A549 (cell line): ENCODE results near the gene SSTR3. TPM values are rescaled to one million over a fixed set of nuclear protein-coding genes. Genes with fewer than 3 reads are reported as not detected.

ENCODE experiments used
- BHLHE40 ChIP-seq: IDR thresholded peaks from 2 replicates; pipeline ENCODE4 v1.6.1; 2012; ENCODE audit warnings: low read depth, low read length, inconsistent platforms
- CBX2 ChIP-seq: fragments of 200-600 bp; sonication (generic); IDR thresholded peaks from 2 replicates; pipeline ENCODE4 v1.6.1; 2016; ENCODE audit warnings: low read depth, mild to moderate bottlenecking, borderline replicate concordance
- CBX8 ChIP-seq: fragments of 200-600 bp; sonication (generic); IDR thresholded peaks from 2 replicates; pipeline ENCODE4 v1.6.1; 2016
- CEBPB ChIP-seq, 2 experiments: fragments of >200 bp in 1 of 2; sonication (Bioruptor Twin) in 1 of 2; formaldehyde crosslinking in 1 of 2; IDR thresholded peaks; 2 replicates each; pipeline ENCODE4 v1.6.1; 2012 to 2016
- CHD2 ChIP-seq: fragments of 150-350 bp; IDR thresholded peaks from 2 replicates; pipeline ENCODE4 v1.6.1; 2014; ENCODE audit warnings: low read length; ENCODE audit not compliant: partially characterized antibody
- CHD4 ChIP-seq: fragments of 200-600 bp; sonication (generic); IDR thresholded peaks from 2 replicates; pipeline ENCODE4 v1.6.1; 2016; ENCODE audit warnings: antibody characterized with exemption, mild to moderate bottlenecking, borderline replicate concordance
- EP300 ChIP-seq, 2 experiments: fragments of >200 bp; sonication (Bioruptor Twin); formaldehyde crosslinking; IDR thresholded peaks; 2 replicates in 1 of 2; 3 replicates in 1 of 2; pipeline ENCODE4 v1.6.1; 2016 to 2017
- ESRRA ChIP-seq: fragments of 150-350 bp; IDR thresholded peaks from 2 replicates; pipeline ENCODE4 v1.6.1; 2014; ENCODE audit warnings: mild to moderate bottlenecking, low read length, borderline replicate concordance
- FOSB ChIP-seq: fragments of 250-450 bp; sonication (Bioruptor Pico); IDR thresholded peaks from 2 replicates; pipeline ENCODE4 v1.5.0; 2020; ENCODE audit warnings: mild to moderate bottlenecking, moderate library complexity
- FOSL2 ChIP-seq, 2 experiments: fragments of 450-650 bp in 1 of 2; fragments of >200 bp in 1 of 2; sonication (Bioruptor Twin) in 1 of 2; formaldehyde crosslinking; IDR thresholded peaks; 2 replicates each; pipeline versions ENCODE4 v1.5.0 to v1.6.1; 2016 to 2020; ENCODE audit warnings: mild to moderate bottlenecking in 1 of 2, moderate library complexity in 1 of 2
- GATA3 ChIP-seq: IDR thresholded peaks from 2 replicates; pipeline ENCODE4 v1.6.1; 2012; ENCODE audit warnings: borderline replicate concordance
- HDAC2 ChIP-seq: fragments of 200-600 bp; sonication (generic); IDR thresholded peaks from 2 replicates; pipeline ENCODE4 v1.6.1; 2016
- HOXB5 ChIP-seq: fragments of 250-450 bp; sonication (Bioruptor Pico); IDR thresholded peaks from 2 replicates; pipeline ENCODE4 v1.5.0; 2020; ENCODE audit warnings: mild to moderate bottlenecking, moderate library complexity
- JUN ChIP-seq, 2 experiments: fragments of >200 bp; sonication (Bioruptor Twin); formaldehyde crosslinking; IDR thresholded peaks; 2 replicates in 1 of 2; 3 replicates in 1 of 2; pipeline ENCODE4 v1.6.1; 2016 to 2017
- KDM1A ChIP-seq: fragments of 200-600 bp; sonication (generic); IDR thresholded peaks from 2 replicates; pipeline ENCODE4 v1.6.1; 2016; ENCODE audit warnings: low read depth, mild to moderate bottlenecking
- KDM5A ChIP-seq: fragments of 200-600 bp; sonication (generic); IDR thresholded peaks from 2 replicates; pipeline ENCODE4 v1.6.1; 2016; ENCODE audit warnings: antibody characterized with exemption, mild to moderate bottlenecking
- MAFK ChIP-seq: fragments of 450-650 bp; IDR thresholded peaks from 2 replicates; pipeline ENCODE4 v1.6.1; 2014; ENCODE audit not compliant: partially characterized antibody
- MAZ ChIP-seq: fragments of 150-350 bp; IDR thresholded peaks from 2 replicates; pipeline ENCODE4 v1.6.1; 2014; ENCODE audit warnings: antibody characterized with exemption, low read depth, low read length, borderline replicate concordance
- NPAS2 ChIP-seq: fragments of 250-450 bp; sonication (Bioruptor Pico); IDR thresholded peaks from 2 replicates; pipeline ENCODE4 v1.8.0; 2022; ENCODE audit warnings: mild to moderate bottlenecking, moderate library complexity, borderline replicate concordance
- PHF8 ChIP-seq: fragments of 200-600 bp; sonication (generic); IDR thresholded peaks from 2 replicates; pipeline ENCODE4 v1.6.1; 2016; ENCODE audit warnings: low read depth, mild to moderate bottlenecking, antibody characterized with exemption, moderate library complexity, borderline replicate concordance
- POLR2AphosphoS2 ChIP-seq: conservative IDR thresholded peaks from 2 replicates; pipeline ENCODE4 v1.6.1; 2012; ENCODE audit warnings: low read length, improper control_type of control experiment, inconsistent platforms
- RAD21 ChIP-seq, 2 experiments: fragments of >200 bp in 1 of 2; sonication (Bioruptor Twin) in 1 of 2; formaldehyde crosslinking in 1 of 2; IDR thresholded peaks in 1 of 2; conservative IDR thresholded peaks in 1 of 2; 2 replicates in 1 of 2; 3 replicates in 1 of 2; pipeline ENCODE4 v1.6.1; 2012 to 2018; ENCODE audit warnings: inconsistent platforms in 1 of 2
- RFX5 ChIP-seq: fragments of 450-650 bp; IDR thresholded peaks from 2 replicates; pipeline ENCODE4 v1.7.1; 2014; ENCODE audit warnings: antibody characterized with exemption, mild to moderate bottlenecking, moderate library complexity
- RNF2 ChIP-seq: fragments of 200-600 bp; sonication (generic); IDR thresholded peaks from 2 replicates; pipeline ENCODE4 v1.6.1; 2016; ENCODE audit warnings: low read depth, mild to moderate bottlenecking, antibody characterized with exemption, moderate library complexity, borderline replicate concordance
- SMC3 ChIP-seq: fragments of >200 bp; sonication (Bioruptor Twin); formaldehyde crosslinking; IDR thresholded peaks from 3 replicates; pipeline ENCODE4 v1.6.1; 2018; ENCODE audit warnings: inconsistent platforms
- TFCP2L1 ChIP-seq: fragments of 250-450 bp; sonication (Bioruptor Pico); IDR thresholded peaks from 2 replicates; pipeline ENCODE4 v1.5.0; 2021; ENCODE audit warnings: mild to moderate bottlenecking
- ZC3H11A ChIP-seq: fragments of 450-650 bp; IDR thresholded peaks from 2 replicates; pipeline ENCODE4 v1.6.1; 2014; ENCODE audit warnings: antibody characterized with exemption, mild to moderate bottlenecking
- ZSCAN20 ChIP-seq: fragments of 250-450 bp; sonication (Bioruptor Pico); IDR thresholded peaks from 2 replicates; pipeline ENCODE4 v1.8.0; 2022; ENCODE audit warnings: mild to moderate bottlenecking, moderate library complexity
- polyA plus RNA-seq, 4 experiments: library from polyadenylated mRNA; depleted of rRNA in 3 of 4; stranded (reverse); fragments of >200 nt; fragmentation: RNase III in 1 of 4; extraction: RNeasy Plus Mini Kit Qiagen cat#74134 plus additional on column Dnase treatment in 1 of 4; gene quantifications; 2 replicates in 3 of 4; 3 replicates in 1 of 4; pipeline ENCODE4 v1.2.3, GENCODE V29; 2011 to 2017
- TF ChIP-seq, protein P1 (sequence below): fragments of 250-450 bp; sonication (Bioruptor Pico); IDR thresholded peaks from 2 replicates; pipeline ENCODE4 v1.5.0; 2020; ENCODE audit warnings: low read depth, mild to moderate bottlenecking, moderate library complexity
- TF ChIP-seq, protein P2 (sequence below): fragments of 150-350 bp; IDR thresholded peaks from 2 replicates; pipeline ENCODE4 v1.6.1; 2014; ENCODE audit warnings: low read depth, mild to moderate bottlenecking, low read length
- TF ChIP-seq, protein P3 (sequence below): IDR thresholded peaks from 2 replicates; pipeline ENCODE4 v1.6.1; 2012
- TF ChIP-seq, protein P4 (sequence below): IDR thresholded peaks from 2 replicates; pipeline ENCODE4 v1.6.1; 2012
- TF ChIP-seq, protein P5 (sequence below): fragments of >200 bp; sonication (Bioruptor Twin); formaldehyde crosslinking; IDR thresholded peaks from 3 replicates; pipeline ENCODE4 v1.5.1; 2016
- TF ChIP-seq, protein P6 (sequence below): fragments of 450-650 bp; IDR thresholded peaks from 2 replicates; pipeline ENCODE4 v1.6.1; 2014; ENCODE audit warnings: antibody characterized with exemption

The SSTR3 gene
- polyA plus RNA-seq, 2 of the 4 experiments (the other 2 are of a cell fraction): not detected

DNA sequence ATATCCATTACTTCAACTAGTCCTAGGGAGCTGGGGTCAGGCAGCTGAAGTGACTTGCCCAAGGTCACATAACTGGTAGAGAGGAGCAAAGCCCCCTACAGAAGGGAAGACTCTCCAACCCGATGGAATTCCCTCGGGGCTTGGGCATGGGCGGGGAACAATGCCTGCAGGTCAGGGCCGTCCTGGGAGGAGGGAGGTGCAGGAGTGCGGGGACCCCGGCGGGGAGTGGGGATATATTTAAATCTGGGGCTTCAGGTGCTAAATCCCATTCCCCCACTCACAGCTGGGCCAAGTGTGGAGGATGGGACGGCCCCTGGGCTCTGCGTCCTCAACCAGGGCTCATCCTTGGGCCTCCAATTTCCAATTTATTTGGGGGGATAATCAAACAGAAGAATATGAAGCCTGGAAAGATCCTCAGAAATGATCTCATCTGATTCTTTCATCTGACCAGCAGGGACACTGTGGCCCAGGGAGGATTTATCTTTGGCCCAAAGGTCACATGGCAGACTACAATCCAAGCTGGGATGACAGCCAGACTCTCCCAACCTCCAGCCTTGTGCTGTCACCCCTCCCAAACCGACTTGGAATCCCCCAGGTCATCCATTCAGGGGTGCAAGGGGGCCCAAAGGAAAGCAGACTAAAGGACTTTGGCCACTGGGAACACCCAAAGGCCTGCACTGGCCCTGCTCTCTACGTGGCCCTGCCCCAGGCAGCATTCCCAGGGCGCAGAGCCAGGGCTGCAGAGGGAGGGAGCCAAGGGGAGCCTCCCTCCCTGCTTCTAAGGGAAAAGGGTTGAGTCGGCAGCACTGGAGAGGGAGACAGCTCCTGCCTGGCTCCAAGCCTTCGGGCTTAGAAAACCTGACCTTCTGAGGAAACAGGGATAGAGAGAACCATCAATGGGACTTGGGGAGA, 15.5 kb downstream of the SSTR3 start (continued):
- TF ChIP-seq, protein P1, sequence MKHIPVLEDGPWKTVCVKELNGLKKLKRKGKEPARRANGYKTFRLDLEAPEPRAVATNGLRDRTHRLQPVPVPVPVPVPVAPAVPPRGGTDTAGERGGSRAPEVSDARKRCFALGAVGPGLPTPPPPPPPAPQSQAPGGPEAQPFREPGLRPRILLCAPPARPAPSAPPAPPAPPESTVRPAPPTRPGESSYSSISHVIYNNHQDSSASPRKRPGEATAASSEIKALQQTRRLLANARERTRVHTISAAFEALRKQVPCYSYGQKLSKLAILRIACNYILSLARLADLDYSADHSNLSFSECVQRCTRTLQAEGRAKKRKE: no peak
- peak; percentile 52 for TF ChIP-seq MAFK
- TF ChIP-seq RFX5: no peak
- 0 out of 2 replicates have a peak, but pooled peaks have one; percentile 9 for TF ChIP-seq ESRRA
- no peak for TF ChIP-seq ZSCAN20
- TF ChIP-seq JUN (IDR thresholded peaks at IDR 0.05): peak; percentile 3 to 51; a peak in 2 of 5 replicates
- TF ChIP-seq HDAC2: no peak
- TF ChIP-seq, protein P2, sequence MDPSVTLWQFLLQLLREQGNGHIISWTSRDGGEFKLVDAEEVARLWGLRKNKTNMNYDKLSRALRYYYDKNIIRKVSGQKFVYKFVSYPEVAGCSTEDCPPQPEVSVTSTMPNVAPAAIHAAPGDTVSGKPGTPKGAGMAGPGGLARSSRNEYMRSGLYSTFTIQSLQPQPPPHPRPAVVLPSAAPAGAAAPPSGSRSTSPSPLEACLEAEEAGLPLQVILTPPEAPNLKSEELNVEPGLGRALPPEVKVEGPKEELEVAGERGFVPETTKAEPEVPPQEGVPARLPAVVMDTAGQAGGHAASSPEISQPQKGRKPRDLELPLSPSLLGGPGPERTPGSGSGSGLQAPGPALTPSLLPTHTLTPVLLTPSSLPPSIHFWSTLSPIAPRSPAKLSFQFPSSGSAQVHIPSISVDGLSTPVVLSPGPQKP: no peak
- TF ChIP-seq, protein P3, sequence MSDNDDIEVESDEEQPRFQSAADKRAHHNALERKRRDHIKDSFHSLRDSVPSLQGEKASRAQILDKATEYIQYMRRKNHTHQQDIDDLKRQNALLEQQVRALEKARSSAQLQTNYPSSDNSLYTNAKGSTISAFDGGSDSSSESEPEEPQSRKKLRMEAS: 0 out of 2 replicates have a peak, but pooled peaks have one; percentile 8
- TF ChIP-seq PHF8: no peak
- no peak for TF ChIP-seq CHD4
- 0 out of 4 replicates have a peak, but pooled peaks of 1 of the 2 experiments have one; percentile 28 for TF ChIP-seq CEBPB (IDR thresholded peaks at IDR 0.05)
- TF ChIP-seq EP300 (IDR thresholded peaks at IDR 0.05): peak in 1 of 2 experiments; percentile 43; a peak in 2 of 5 replicates
- no peak for TF ChIP-seq HOXB5 (CRISPR knock-in tag)
- no peak for TF ChIP-seq FOSB
- TF ChIP-seq, protein P4, sequence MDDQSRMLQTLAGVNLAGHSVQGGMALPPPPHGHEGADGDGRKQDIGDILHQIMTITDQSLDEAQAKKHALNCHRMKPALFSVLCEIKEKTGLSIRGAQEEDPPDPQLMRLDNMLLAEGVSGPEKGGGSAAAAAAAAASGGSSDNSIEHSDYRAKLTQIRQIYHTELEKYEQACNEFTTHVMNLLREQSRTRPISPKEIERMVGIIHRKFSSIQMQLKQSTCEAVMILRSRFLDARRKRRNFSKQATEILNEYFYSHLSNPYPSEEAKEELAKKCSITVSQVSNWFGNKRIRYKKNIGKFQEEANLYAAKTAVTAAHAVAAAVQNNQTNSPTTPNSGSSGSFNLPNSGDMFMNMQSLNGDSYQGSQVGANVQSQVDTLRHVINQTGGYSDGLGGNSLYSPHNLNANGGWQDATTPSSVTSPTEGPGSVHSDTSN: peak; percentile 40; the same call in 1 of the 2 replicates
- no peak for TF ChIP-seq ZC3H11A
- TF ChIP-seq NPAS2 (CRISPR knock-in tag): no peak
- no peak for TF ChIP-seq TFCP2L1 (CRISPR knock-in tag)
- no peak for TF ChIP-seq POLR2AphosphoS2
- TF ChIP-seq RAD21 (conservative IDR thresholded peaks at IDR 0.05 in 1 of 2, IDR thresholded peaks at IDR 0.05 in 1 of 2): peak; percentile 6 to 11; a peak in 1 of 5 replicates
- no peak for TF ChIP-seq BHLHE40
- TF ChIP-seq KDM1A: no peak
- no peak for TF ChIP-seq CBX8
- no peak for TF ChIP-seq MAZ
- TF ChIP-seq RNF2: no peak
- no peak for TF ChIP-seq CBX2
- TF ChIP-seq, protein P5, sequence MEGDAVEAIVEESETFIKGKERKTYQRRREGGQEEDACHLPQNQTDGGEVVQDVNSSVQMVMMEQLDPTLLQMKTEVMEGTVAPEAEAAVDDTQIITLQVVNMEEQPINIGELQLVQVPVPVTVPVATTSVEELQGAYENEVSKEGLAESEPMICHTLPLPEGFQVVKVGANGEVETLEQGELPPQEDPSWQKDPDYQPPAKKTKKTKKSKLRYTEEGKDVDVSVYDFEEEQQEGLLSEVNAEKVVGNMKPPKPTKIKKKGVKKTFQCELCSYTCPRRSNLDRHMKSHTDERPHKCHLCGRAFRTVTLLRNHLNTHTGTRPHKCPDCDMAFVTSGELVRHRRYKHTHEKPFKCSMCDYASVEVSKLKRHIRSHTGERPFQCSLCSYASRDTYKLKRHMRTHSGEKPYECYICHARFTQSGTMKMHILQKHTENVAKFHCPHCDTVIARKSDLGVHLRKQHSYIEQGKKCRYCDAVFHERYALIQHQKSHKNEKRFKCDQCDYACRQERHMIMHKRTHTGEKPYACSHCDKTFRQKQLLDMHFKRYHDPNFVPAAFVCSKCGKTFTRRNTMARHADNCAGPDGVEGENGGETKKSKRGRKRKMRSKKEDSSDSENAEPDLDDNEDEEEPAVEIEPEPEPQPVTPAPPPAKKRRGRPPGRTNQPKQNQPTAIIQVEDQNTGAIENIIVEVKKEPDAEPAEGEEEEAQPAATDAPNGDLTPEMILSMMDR: no peak
- TF ChIP-seq, protein P6, sequence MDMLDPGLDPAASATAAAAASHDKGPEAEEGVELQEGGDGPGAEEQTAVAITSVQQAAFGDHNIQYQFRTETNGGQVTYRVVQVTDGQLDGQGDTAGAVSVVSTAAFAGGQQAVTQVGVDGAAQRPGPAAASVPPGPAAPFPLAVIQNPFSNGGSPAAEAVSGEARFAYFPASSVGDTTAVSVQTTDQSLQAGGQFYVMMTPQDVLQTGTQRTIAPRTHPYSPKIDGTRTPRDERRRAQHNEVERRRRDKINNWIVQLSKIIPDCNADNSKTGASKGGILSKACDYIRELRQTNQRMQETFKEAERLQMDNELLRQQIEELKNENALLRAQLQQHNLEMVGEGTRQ: no peak
- no peak for TF ChIP-seq CHD2
- TF ChIP-seq KDM5A: no peak
- no peak for TF ChIP-seq SMC3
- no peak for TF ChIP-seq FOSL2 (IDR thresholded peaks at IDR 0.05)
- no peak for TF ChIP-seq FOSL2 (CRISPR knock-in tag; IDR thresholded peaks at IDR 0.05)
- TF ChIP-seq GATA3: peak; percentile 67
